Germinal center (tissue), 1 donor: ENCODE results near the gene MLF2.

Experiments used
- DNase-seq: peaks from one replicate; pipeline ENCODE4 v3.0.0; 2012; ENCODE audit warnings: mixed read lengths, low spot score

Gene MLF2

DNA sequence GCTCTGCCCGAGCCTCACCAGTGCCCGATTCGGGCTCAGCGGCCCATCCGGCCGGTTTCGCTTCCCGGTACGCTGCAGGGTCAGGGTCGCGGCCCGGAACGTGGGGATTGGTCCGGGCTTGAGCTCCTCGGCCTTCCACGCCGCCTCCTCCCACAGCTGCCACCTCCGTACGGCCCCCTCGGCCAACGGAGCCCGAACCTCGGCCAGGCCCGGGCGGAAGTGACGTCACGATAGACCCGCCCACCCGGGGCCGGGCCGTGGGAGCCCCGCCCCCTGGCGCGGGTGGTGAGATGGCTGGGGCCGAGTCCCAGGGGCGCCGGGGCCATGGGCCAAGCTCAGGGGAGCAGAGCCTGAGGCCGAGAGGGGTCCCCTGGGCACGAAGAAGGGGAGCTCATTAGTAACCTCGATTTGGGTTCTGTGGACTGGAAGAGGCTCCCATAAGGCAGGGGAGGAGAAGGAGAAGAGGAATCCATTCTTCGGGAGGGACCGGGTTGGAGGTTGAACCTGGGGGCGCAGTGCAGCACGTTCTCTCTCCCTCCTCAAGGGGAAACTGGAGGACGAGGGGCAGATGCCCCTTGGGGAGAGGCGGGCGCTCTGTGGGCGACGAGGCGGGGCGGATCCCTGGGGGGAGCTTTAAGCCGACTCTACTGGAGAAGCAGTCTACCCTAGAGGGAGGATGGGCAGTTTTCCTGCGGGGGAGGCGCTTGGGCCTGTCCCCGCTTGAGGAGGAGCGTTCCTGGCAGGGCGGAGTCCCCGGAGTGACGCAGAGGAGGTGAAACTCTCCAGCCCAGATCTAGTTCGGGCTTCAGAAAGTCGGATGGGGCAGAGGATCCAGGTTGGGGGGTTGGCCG lies at the start of gene MLF2:
TSS of gene MLF2 (minus strand) at position 221 of the 851 bp plus-strand sequence. CDS start 807 bp downstream, outside the sequence.
- peak; percentile 98 for DNase-seq

GRCh38 chr12:6799147-6799546 lies 46.2 kb upstream of the MLF2 start:
- no peak for DNase-seq

DNA sequence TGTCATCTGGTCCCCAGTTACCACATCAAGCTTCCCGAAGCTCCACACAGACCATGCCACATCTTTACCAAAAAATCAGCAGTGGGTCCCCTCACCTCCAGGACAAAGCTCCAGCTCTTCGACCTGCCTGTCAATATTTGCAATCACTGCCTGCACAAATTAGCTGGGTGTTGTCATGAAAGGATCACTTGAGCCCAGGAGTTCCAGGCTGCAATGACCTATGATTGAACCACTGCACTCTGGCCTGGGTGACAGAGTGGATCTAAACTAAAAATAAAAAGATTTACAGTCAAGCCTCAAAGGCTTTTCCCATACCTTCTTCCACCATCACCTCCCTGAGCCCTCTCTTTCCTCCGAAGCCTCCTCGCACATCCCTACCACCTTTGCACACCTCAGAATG lies 43.6 kb upstream of the MLF2 start:
- no peak for DNase-seq

DNA sequence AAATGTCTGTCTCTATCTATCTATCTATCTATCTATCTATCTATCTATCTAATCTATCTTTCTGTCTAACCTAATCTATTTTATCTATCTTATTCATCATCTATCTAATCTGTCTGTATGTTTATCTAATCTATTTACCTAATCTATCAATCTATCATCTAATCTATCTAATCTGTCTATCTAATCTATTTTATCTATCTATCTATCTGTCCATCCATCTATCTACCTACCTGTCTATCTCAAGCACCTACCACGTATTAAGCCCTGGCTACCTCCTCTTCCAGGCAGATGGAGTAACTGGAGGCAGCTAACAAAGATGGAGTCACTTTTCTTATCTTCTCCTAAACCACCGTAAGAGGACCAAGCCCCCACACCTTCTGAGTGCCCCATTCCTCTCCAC lies 42.1 kb upstream of the MLF2 start:
- no peak for DNase-seq

GRCh38 chr12:6792522-6793201 lies 39.7 kb upstream of the MLF2 start:
- DNase-seq: no peak

GRCh38 chr12:6791931-6792520 lies 39.1 kb upstream of the MLF2 start:
- DNase-seq: no peak

DNA sequence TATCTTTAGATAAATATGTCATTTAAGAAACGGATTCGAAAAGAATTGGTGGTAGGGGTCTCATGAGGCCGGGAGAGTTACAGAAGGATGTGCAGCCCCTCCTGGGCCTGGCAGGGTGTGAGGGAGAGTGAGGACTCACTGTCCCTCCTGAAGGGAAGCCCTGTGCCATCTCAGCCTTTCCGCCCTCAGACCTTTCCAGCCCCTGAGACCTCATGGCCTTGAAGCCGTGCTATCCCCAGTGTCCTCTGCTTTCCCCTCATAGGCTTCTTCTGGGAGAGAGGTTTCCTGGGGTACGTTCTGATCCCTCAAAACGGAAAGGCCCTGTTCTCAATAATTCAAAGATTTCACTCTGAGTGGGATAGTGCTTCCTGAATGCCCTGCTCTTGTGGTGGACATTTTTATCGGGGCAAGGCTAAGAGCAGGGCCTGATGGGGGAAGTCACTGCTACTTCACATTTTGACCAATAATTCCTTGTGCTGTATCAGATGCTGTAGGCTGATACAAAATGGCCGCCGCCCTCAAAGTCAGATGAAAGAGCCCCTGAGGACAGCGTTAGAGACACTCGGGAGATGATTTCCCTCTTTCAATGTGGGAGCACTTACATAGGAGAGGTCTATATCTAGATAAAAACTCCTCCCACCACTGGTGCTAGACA lies 37.7 kb upstream of the MLF2 start:
- DNase-seq: no peak

- no peak for DNase-seq
These were observed 36.3 kb upstream of the MLF2 start, which contains the start of gene CD4 for GRCh38 chr12:6788972-6789924. Gene CD4, plus strand, starts transcription at chr12:6789528. Its CDS starts 10,611 bp downstream, at chr12:6800139.

- no peak for DNase-seq
These were observed 34.4 kb upstream of the MLF2 start for GRCh38 chr12:6787309-6787708.

GRCh38 chr12:6786416-6787094 lies 33.6 kb upstream of the MLF2 start:
- DNase-seq: no peak

DNA sequence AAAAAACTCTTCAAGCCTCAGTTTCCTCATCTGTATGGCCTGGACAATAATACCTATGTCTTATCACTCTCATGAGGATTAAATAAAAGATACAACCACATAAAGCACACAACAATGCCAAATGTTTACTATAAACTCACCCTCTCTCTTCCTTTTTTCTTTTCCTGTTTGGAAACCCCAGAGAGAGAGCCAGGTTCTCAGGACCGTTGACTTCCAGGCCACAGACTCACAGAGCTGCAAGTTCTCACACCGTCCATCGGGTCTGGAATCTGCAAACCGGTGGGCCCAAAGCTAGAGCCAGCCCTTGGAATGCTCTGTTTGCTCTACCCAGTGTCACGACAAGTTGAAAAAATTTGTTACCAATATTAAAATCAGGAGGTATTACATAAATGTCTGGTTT lies 31.8 kb upstream of the MLF2 start:
- no peak for DNase-seq

- no peak for DNase-seq
These were observed 31.4 kb upstream of the MLF2 start for GRCh38 chr12:6784296-6784695.

DNA sequence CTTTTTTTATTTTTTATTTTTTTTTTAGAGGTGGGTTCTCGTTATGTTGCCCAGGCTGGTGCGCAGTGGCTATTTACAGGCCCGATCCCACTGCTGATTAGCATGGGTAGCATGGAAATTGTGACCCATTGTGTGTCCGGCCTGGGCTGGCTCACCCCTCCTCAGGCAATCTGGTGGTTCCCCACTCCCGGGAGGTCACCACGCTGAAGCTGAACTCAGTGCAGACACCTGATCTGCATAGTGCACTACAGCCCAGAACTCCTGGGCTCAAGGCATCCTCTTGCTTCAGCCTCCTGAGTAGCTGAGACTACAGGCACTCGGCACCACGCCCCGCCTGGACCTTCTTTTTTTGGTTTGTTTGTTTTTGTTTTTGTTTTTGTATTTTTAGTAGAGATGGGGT lies 30.9 kb upstream of the MLF2 start:
- DNase-seq: no peak

- DNase-seq: no peak
These were observed 30.1 kb upstream of the MLF2 start for GRCh38 chr12:6782850-6783566.

DNA sequence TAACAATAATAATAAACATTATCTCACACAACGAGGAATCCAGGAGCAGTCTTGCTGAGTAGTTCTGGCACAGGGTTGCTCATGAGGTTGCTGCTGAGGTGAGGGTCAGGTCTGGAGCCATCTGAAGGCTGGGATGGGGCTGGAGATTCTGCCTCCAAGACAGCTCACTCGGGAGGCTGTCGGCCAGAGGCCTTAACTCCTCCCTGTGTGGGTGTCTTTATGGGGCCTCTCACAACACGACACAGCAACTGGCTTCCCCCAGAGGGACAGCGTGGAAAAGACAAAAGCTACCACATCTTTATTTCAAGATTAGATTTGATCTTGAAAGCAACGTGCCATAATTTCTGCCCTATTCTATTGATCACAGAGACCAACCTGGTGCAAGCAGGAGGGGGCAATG lies 29.2 kb upstream of the MLF2 start:
- no peak for DNase-seq

DNA sequence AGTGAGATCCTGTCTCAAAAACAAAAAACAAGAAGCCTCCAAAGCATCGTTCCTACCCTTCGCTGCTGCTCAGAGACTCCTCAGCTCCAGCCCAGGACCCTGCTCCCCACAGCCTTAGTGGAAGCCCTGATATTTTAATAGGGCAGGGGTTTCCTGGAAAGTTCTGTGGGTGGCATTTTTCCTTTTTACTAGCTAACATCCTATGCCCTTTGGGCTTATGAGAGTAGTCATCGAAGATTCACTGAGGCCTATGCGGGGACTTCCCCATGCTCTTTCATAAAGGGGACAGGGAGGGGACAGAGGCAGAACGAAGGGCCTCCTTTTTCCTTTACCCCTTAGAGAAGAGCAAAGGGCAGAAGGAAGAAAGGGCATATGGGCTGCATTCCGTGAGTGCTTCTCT lies 27.6 kb upstream of the MLF2 start:
- DNase-seq: no peak

GRCh38 chr12:6779708-6780432 lies 26.9 kb upstream of the MLF2 start:
- DNase-seq: no peak

- DNase-seq: peak; percentile 78
These were observed 25.9 kb upstream of the MLF2 start for GRCh38 chr12:6778574-6779550.
